GM18861 (cell line): ENCODE measurements around the gene PIGS.
"Not testable (repeated sequence)": the region's sequence is repeated elsewhere in the genome, so short reads cannot be mapped to it uniquely, and the experiment has no call there.

Source experiments
- ATAC-seq: cut with Tn5 transposase; IDR thresholded peaks from one replicate; pipeline ENCODE4 v1.9.1; 2021; ENCODE audit not compliant: unreplicated experiment

The PIGS gene

GRCh38 chr17:28579526-28579925 lies 8.2 kb upstream of the PIGS start:
- ATAC-seq = no peak

GRCh38 chr17:28578246-28579195 lies 7.2 kb upstream of the PIGS start:
- ATAC-seq = no peak

- no peak for ATAC-seq
Observed at GRCh38 chr17:28577466-28577824, 6.1 kb upstream of the PIGS start.

GRCh38 chr17:28576758-28577465 lies 5.6 kb upstream of the PIGS start, which contains the start of gene ALDOC:
Gene ALDOC, minus strand, starts transcription at chr17:28576895. Its CDS starts 1,363 bp downstream, at chr17:28575532.
- ATAC-seq = peak; percentile 71

GRCh38 chr17:28576016-28576415 lies 4.7 kb upstream of the PIGS start:
- not testable (repeated sequence) for ATAC-seq

GRCh38 chr17:28575126-28575795 lies 3.9 kb upstream of the PIGS start:
- no peak for ATAC-seq

GRCh38 chr17:28574526-28574925 lies 3.2 kb upstream of the PIGS start:
- no peak for ATAC-seq

GRCh38 chr17:28573966-28574480 lies 2.7 kb upstream of the PIGS start:
- ATAC-seq = no peak

- no peak for ATAC-seq
Observed at GRCh38 chr17:28573521-28573920, 2.2 kb upstream of the PIGS start.

- no peak for ATAC-seq
Observed at GRCh38 chr17:28573040-28573380, 1.7 kb upstream of the PIGS start.

- ATAC-seq = no peak
Observed at GRCh38 chr17:28572259-28573039, 1.1 kb upstream of the PIGS start.

- no peak for ATAC-seq
Observed at GRCh38 chr17:28570716-28571360, 486 bp downstream of the PIGS start.

- no peak for ATAC-seq
Observed at GRCh38 chr17:28569446-28569845, 1.9 kb downstream of the PIGS start.

GRCh38 chr17:28567604-28568003 lies 3.7 kb downstream of the PIGS start:
- peak; percentile 32 for ATAC-seq

GRCh38 chr17:28563475-28563874 lies 7.8 kb downstream of the PIGS start:
- no peak for ATAC-seq

- ATAC-seq = no peak
Observed at GRCh38 chr17:28555022-28555421, 16.3 kb downstream of the PIGS start.

GRCh38 chr17:28554565-28554964 lies 16.8 kb downstream of the PIGS start:
- ATAC-seq = no peak

GRCh38 chr17:28553000-28553505 lies 18.3 kb downstream of the PIGS start:
- no peak for ATAC-seq

- ATAC-seq = no peak
Observed at GRCh38 chr17:28552176-28552999, 18.9 kb downstream of the PIGS start, which contains the start of gene UNC119. Gene UNC119, minus strand, starts transcription at chr17:28552624. Its CDS starts 67 bp downstream, at chr17:28552557.
